Measurements from ENCODE around the gene CEP170B. TPM values are rescaled to one million over a fixed set of nuclear protein-coding genes. Genes with fewer than 3 reads are reported as not detected.
"Not testable (repeated sequence)": the region's sequence is repeated elsewhere in the genome, so short reads cannot be mapped to it uniquely, and the experiment has no call there.

CEP170B gene
- total RNA-seq, 2 experiments from 2014 or later, result 3.9 to 4.0 TPM

DNA sequence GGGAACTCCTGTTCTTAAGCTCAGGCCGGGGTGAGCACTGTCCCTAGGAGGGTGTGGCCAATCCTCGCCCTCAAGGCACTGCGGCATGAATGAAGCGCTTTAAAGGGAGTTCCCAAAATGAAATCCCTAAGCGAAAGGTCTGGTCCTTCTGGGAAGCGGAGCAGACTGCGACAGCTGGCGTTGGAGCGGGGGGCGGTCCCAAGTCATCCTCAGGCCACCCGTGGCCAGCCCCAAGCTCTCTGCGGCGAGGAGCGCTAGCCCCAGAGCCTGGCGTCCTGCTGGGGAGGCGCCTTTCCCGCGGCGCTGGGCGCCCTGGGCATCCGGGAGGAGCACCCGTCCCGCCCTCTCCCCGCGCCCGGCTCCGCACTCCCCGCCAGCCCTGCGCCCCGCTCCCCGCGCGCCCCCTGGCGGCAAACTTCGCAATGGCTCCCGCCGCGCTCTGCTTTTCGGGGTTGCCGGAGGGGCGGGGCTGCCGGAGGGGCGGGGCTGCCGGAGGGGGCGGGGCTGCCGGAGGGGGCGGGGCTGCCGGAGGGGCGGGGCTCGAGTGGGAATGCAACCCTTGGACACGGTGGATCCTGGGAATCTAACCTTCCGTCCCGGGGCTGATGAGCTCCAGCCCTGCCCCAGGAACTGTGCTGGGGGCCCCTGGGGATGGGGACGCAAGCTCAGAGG is 38.7 kb upstream of the CEP170B start:
- Mint-ChIP-seq H3K4me3 (peak overlapping the region; percentile 73), H3K27me3 (peaks cover 13% of the 10 kb centered on the region), H3K4me1 (peaks cover 13% of the 10 kb centered on the region), H3K9me3 (ENCODE audit: low read depth) (peaks cover 6% of the 10 kb centered on the region), H3K36me3 (ENCODE audit: low read depth) (no peaks in the 10 kb centered on the region), H3K27ac (no peak overlapping the region)
- DNase-seq, result peak; percentile 97
- ATAC-seq, result peak; percentile 93
- ChIA-PET CTCF (interaction anchor here (0.8 to 2.4 kb wide), 13 partner anchors 8 to 356 kb away, joined by 3 to 26 read pairs (median 5); partner anchors contain the start of genes SIVA1 and ZBTB42), POLR2A (interaction anchor here (0.5 to 1.2 kb wide), 3 partner anchors 56 to 193 kb away, joined by 3 to 4 read pairs (median 4); partner anchors contain the start of gene SIVA1)
- intact Hi-C loops (cut with DNase I, micrococcal nuclease), result loop anchor here (1.0 to 2.0 kb wide), 13 partner anchors 26 to 665 kb away; partner anchors contain the start of genes ADSS1 (in 1 of the 2), AKT1 (in 1 of the 2), BRF1 (in 1 of the 2) and CDCA4 (in 1 of the 2)

DNA sequence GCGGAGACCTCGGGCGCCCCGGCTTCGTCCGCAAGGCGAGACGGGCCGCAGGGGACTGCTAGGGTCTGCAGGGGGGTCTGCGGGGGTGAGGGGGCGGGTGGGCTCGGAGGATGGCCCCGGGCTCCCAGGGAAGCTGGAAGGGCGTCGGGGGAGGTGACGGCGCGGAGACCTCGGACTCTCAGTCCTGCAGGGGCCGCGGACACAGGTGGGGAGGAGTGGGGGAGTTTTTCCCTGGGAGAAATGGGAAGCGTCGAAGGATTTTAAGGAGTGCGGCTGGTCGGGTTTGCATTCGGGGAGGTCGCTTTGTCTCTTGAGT is 38.2 kb upstream of the CEP170B start:
- ChIA-PET POLR2A (interaction anchor here (1.2 kb wide), 1 partner anchor 56 kb away, joined by 4 read pairs; no protein-coding TSS in a partner anchor), CTCF (interaction anchor here (0.9 to 2.4 kb wide), 9 partner anchors 8 to 355 kb away, joined by 3 to 26 read pairs (median 5); no protein-coding TSS in a partner anchor)
- Mint-ChIP-seq H3K36me3 (ENCODE audit: low read depth) (no peaks in the 10 kb centered on the region), H3K27me3 (peaks cover 13% of the 10 kb centered on the region), H3K27ac (no peak overlapping the region), H3K9me3 (ENCODE audit: low read depth) (peaks cover 6% of the 10 kb centered on the region), H3K4me1 (peaks cover 13% of the 10 kb centered on the region), H3K4me3 (peak overlapping the region; percentile 52)
- no peak for ATAC-seq
- intact Hi-C loops (cut with DNase I, micrococcal nuclease), result loop anchor here (1.0 to 2.0 kb wide), 13 partner anchors 27 to 664 kb away; partner anchors contain the start of genes ADSS1 (in 1 of the 2), AKT1 (in 1 of the 2), BRF1 (in 1 of the 2) and CDCA4 (in 1 of the 2)
- DNase-seq, result no peak

GRCh38 chr14:104827177-104828055 is 37.7 kb upstream of the CEP170B start:
- POLR2A ChIA-PET, result no interaction called here
- peaks cover 6% of the 10 kb centered on the region for H3K9me3 Mint-ChIP-seq (ENCODE audit: low read depth)
- no peaks in the 10 kb centered on the region for H3K36me3 Mint-ChIP-seq (ENCODE audit: low read depth)
- CTCF ChIA-PET, result interaction anchor here (0.6 to 2.4 kb wide), 8 partner anchors 9 to 354 kb away, joined by 3 to 26 read pairs (median 5); no protein-coding TSS in a partner anchor
- ATAC-seq, result peak; percentile 75
- no peak overlapping the region for H3K27ac Mint-ChIP-seq
- H3K4me3 Mint-ChIP-seq, result peak overlapping the region; percentile 52
- DNase-seq, result peak; percentile 73
- intact Hi-C loops (cut with DNase I, micrococcal nuclease), result loop anchor here in 1 of 2 experiments (2.0 kb wide), 1 partner anchor 473 kb away; the partner anchor contains the start of gene BRF1
- H3K27me3 Mint-ChIP-seq, result peaks cover 13% of the 10 kb centered on the region
- peaks cover 13% of the 10 kb centered on the region for H3K4me1 Mint-ChIP-seq

DNA sequence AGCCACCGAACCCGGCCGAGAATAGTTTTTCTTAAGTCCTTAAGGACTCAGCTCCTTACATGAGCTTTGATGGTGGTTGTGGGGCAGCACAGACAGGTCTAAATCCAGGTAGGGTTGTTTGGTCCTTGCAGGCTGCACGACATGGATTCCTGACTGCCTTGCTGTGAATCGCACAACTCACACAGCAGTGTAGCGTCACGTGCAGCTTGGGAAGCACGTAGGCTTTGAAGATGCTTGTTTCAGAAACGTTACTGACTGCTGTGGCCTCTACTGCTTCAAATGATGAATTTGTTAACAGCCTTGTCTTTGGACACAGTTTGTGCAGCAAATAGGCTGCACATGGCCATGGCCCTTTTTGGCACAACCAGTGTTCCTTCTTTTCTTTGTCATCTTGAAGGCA is 34.3 kb upstream of the CEP170B start:
- Mint-ChIP-seq H3K4me1 (peaks cover 10% of the 10 kb centered on the region), H3K4me3 (no peak overlapping the region), H3K36me3 (ENCODE audit: low read depth) (no peaks in the 10 kb centered on the region), H3K27me3 (peaks cover 2% of the 10 kb centered on the region), H3K27ac (no peak overlapping the region), H3K9me3 (ENCODE audit: low read depth) (no peaks in the 10 kb centered on the region)
- ChIA-PET POLR2A (no interaction called here), CTCF (no interaction called here)
- DNase-seq, result no peak
- ATAC-seq, result no peak
- intact Hi-C loops (cut with DNase I, micrococcal nuclease), result no loop called here

DNA sequence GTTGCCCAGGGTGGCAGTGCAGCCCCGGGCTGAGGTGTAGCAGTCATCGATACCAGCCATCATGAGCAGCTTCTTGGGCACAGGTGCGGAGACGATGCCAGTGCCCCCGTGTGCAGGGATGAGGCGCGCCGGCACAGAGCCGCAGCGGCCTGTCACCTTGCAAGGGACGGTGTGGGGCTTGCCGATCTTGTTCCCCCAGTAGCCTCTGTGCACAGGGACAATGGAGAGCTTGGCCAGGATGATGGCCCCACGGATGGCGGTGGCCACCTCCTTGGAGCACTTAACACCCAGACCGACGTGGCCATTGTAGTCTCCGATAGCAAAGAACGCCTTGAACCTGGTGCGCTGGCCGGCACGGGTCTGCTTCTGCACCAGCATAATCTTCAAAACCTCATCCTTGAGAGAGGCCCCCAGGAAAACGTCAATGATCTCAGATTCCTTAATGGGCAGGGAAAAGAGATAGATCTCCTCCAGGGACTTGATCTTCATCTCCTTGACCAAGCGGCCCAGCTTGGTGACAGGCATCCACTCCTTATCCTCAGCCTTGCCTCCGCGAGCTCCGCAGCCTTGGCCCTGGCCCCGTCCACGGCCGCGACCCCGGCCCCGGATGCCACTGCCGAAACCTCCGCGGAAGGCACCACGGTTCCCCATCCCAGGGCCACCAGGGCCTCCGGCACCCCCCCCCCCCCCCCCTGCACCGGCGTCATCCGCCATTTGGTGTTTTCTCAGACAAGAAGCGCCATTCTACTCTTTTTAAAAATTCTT is 28.7 kb upstream of the CEP170B start:
- ATAC-seq; H3K27me3 Mint-ChIP-seq; H3K27ac Mint-ChIP-seq; H3K9me3 Mint-ChIP-seq (ENCODE audit: low read depth); H3K36me3 Mint-ChIP-seq (ENCODE audit: low read depth); POLR2A ChIA-PET; DNase-seq; H3K4me1 Mint-ChIP-seq; intact Hi-C loops (cut with DNase I, micrococcal nuclease); CTCF ChIA-PET; H3K4me3 Mint-ChIP-seq: not testable (repeated sequence)

GRCh38 chr14:104841730-104842129 is 23.3 kb upstream of the CEP170B start:
- no peak overlapping the region for H3K4me3 Mint-ChIP-seq
- no peaks in the 10 kb centered on the region for H3K9me3 Mint-ChIP-seq (ENCODE audit: low read depth)
- ATAC-seq (no peak), DNase-seq (no peak)
- CTCF ChIA-PET, result interaction anchor here (1.2 kb wide), 1 partner anchor 89 kb away, joined by 5 read pairs; no protein-coding TSS in a partner anchor
- H3K27ac Mint-ChIP-seq, result no peak overlapping the region
- no peaks in the 10 kb centered on the region for H3K36me3 Mint-ChIP-seq (ENCODE audit: low read depth)
- H3K4me1 Mint-ChIP-seq, result peaks cover 3% of the 10 kb centered on the region
- H3K27me3 Mint-ChIP-seq, result peaks cover 31% of the 10 kb centered on the region
- POLR2A ChIA-PET, result no interaction called here
- intact Hi-C loops (cut with DNase I, micrococcal nuclease), result no loop called here

DNA sequence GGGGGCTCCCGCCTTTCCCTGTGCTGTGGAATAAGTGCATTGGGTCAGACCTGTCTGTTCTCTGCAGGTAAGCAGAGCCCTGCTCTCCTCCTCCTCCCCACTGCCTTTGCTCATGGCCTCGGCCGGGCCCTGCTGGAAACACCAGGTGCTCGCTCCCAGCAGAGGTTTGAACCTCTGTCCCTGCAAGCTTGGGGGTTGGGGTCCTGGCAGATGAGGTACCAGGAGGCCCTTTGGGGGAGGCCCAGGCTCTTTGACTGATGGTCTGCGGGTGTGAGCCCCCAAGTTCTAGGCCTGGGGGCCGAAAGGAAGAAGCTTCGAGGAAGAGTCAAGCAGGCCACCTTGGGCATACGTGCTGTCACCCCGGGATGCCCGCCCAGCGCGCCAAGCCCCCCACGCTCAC is 22.1 kb upstream of the CEP170B start:
- peaks cover 33% of the 10 kb centered on the region for H3K27me3 Mint-ChIP-seq
- H3K36me3 Mint-ChIP-seq (ENCODE audit: low read depth), result no peaks in the 10 kb centered on the region
- no peaks in the 10 kb centered on the region for H3K9me3 Mint-ChIP-seq (ENCODE audit: low read depth)
- intact Hi-C loops (cut with DNase I, micrococcal nuclease), result no loop called here
- DNase-seq (no peak), ATAC-seq (no peak)
- peaks cover 3% of the 10 kb centered on the region for H3K4me1 Mint-ChIP-seq
- H3K27ac Mint-ChIP-seq, result no peak overlapping the region
- ChIA-PET CTCF (interaction anchor here (1.2 kb wide), 1 partner anchor 91 kb away, joined by 5 read pairs; no protein-coding TSS in a partner anchor), POLR2A (no interaction called here)
- no peak overlapping the region for H3K4me3 Mint-ChIP-seq

- intact Hi-C loops (cut with DNase I, micrococcal nuclease), result no loop called here
- no peak for ATAC-seq
- H3K4me1 Mint-ChIP-seq, result peaks cover 3% of the 10 kb centered on the region
- H3K4me3 Mint-ChIP-seq, result no peak overlapping the region
- DNase-seq, result no peak
- peaks cover 33% of the 10 kb centered on the region for H3K27me3 Mint-ChIP-seq
- H3K36me3 Mint-ChIP-seq (ENCODE audit: low read depth), result no peaks in the 10 kb centered on the region
- no peak overlapping the region for H3K27ac Mint-ChIP-seq
- ChIA-PET POLR2A (interaction anchor here (0.7 kb wide), 1 partner anchor 30 kb away, joined by 9 read pairs; no protein-coding TSS in a partner anchor), CTCF (no interaction called here)
- H3K9me3 Mint-ChIP-seq (ENCODE audit: low read depth), result no peaks in the 10 kb centered on the region
These were observed 21.4 kb upstream of the CEP170B start for GRCh38 chr14:104843442-104844305.

- ATAC-seq, result no peak
- ChIA-PET CTCF (interaction anchor here (0.9 kb wide), 1 partner anchor 23 kb away, joined by 3 read pairs; no protein-coding TSS in a partner anchor), POLR2A (interaction anchor here (0.7 kb wide), 1 partner anchor 31 kb away, joined by 9 read pairs; no protein-coding TSS in a partner anchor)
- peaks cover 3% of the 10 kb centered on the region for H3K4me1 Mint-ChIP-seq
- no peak for DNase-seq
- H3K27me3 Mint-ChIP-seq, result peaks cover 33% of the 10 kb centered on the region
- H3K36me3 Mint-ChIP-seq (ENCODE audit: low read depth), result no peaks in the 10 kb centered on the region
- no peak overlapping the region for H3K27ac Mint-ChIP-seq
- no peak overlapping the region for H3K4me3 Mint-ChIP-seq
- no peaks in the 10 kb centered on the region for H3K9me3 Mint-ChIP-seq (ENCODE audit: low read depth)
- intact Hi-C loops (cut with DNase I, micrococcal nuclease), result no loop called here
These were observed 20.6 kb upstream of the CEP170B start for GRCh38 chr14:104844306-104845032.
